NCI-H2196 (cell line): ENCODE results near the gene OSBP2.

Experiments used
- DNase-seq: peaks from one replicate; lab custom pipeline; 2025; ENCODE audit not compliant: unreplicated experiment; lab: John Stamatoyannopoulos, UW

Gene OSBP2

DNA sequence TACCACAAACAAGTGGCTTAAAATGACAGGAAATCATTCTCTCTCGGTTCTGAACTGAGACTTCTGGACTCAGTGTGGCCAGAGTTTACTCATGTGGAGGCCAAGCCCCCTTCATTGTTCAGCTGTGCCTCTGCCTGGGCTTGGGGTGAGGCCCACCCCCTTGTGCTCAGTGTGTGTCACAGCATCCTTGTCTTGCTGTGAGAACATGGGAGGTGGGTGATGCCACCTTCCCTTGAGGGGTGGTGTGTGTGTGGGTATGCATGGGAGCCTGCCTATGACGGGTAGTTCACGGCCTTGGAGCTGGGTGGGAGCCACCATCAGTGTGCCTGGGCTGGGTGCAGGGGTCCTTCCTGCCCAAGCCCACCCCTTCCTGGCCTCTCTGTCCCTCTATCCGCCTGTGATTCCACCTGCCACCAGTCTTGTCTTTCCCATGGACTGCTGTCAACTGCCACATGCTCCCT, 172.2 kb downstream of the OSBP2 start:
- DNase-seq = no peak

- DNase-seq = no peak
Observed at GRCh38 chr22:30867746-30868662, 173.3 kb downstream of the OSBP2 start.

GRCh38 chr22:30868663-30869385, 174.2 kb downstream of the OSBP2 start:
- DNase-seq = no peak

DNA sequence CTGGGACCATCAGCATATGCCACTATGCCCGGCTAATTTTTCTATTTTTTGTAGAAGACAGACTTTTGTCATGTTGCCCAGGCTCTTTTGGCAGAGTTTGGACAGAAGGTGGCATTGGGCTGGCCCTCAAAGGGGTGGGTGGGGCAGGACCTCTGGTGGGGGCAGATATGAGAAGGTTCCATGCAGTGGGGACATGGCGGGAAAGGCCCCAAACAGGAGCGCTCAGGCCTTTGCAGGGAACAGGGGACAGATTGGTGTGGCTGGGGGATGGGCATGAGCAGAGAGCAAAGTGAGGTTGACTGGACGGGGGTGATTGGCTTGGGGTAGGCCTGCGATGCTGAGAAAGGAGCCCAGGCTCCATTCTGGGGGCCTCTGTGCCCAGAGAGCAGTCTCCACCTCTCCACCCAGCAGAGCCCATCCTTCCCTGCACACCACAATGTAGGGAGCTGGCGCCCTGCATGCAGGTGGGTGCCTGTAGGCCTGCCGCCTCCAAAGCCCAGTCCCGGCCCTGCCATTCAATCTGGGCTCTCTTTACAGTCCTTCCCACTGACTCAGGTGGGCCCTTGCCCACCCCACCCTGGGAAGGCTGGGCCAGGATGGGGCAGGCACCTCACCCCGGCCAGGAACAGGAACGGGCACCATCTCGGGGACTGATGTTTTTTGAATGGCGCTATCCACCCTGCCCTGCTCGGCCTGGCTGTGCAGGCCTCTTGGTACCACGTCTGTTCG, 175.2 kb downstream of the OSBP2 start:
- no peak for DNase-seq

DNA sequence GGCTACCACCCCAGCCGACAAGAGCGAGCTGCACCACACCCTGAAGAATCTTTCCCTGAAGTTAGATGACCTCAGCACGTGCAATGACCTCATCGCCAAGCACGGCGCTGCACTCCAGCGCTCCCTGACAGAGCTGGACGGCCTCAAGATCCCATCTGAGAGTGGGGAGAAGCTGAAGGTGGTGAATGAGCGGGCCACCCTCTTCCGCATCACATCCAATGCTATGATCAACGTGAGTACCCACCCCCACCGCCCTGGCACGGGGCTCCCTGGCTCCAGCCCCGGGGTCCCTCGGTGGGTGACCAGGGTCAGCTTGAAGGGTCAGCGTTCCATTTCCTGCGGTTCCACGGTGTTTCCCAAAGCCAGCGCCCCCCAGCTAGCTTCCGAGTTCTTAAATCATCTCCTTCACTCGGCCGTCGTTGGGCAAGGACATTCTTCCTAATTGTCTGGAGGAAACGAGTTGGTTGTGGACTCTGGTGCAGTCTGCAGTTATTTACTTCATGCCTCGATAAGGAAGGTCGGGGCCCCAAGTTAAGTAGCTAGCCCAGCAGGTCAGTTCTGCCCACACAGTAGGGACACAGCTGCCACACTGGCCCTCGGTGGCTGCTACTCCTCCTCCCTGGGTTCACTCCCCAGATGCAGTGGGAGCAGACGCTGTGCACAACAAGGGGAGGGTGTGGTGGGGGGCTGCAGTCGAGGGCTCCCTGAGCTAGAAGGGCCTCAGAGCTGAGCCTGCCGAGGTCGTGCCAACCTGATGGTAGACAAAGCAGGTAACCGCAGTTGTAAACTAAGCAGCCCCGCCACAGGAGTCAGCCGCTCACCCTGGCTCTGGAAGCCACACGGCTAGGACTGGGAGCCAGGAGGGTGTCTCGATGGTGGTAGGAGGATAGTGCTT, 176.0 kb downstream of the OSBP2 start:
- no peak for DNase-seq

- DNase-seq = no peak
Observed at GRCh38 chr22:30871391-30872284, 177.0 kb downstream of the OSBP2 start.

DNA sequence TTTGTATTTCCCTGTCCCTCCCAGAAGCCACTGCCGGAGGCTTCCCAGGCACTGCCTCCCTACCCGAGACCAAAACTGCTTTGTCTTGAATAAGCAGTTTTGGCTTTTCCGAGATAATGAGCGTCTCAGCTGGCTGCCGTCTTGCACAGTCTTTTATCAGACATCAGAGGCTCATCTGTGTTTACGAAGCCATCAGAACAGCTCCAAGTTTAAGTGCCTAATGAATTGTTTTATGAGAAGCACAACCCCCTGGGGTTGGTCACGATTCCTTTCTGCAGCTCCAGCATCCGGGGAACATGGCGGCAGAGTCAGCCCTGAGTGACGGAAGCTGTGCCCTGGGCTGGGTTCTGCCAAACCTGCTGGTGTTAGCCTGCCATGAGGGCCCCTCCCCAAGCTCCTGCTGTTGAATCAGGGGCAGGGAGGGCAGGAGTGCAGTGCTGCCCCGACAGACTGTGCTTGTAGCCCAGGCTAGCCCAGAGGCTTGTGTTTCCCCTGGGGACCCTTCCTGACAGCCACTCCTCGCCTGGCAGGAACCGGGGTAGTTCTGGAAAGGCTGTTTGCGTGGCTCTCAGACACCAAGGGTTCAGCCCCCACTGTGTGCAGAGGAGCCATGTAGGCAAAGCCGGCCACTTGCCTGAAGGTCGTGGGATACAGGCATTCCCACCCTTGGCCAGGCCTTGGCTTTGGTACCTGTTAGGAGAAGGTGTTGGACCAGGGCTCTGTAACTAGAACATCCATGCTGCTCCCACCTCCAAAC, 177.8 kb downstream of the OSBP2 start:
- no peak for DNase-seq

- DNase-seq = no peak
Observed at GRCh38 chr22:30873086-30873650, 178.5 kb downstream of the OSBP2 start.

DNA sequence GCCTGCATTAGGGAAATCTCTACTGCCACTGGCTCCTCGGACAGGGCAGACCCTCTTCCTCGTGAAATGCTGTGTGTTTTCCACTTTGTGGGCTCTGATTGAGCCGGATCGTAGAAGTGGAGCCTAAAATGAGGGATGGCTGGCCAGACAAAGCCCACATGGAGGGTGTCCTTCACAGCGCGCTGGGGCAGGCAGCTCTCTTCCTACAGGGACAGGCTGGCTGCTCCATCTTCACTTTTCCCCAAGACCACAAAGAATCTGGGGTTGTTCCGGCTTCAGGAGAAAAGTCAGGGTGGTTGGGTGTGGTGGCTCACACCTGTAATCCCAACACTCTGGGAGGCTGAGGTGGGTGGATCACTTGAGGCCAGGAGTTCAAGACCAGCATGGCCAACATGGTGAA, 179.0 kb downstream of the OSBP2 start:
- no peak for DNase-seq

GRCh38 chr22:30874431-30875370, 180.0 kb downstream of the OSBP2 start:
- DNase-seq = no peak

- DNase-seq = no peak
Observed at GRCh38 chr22:30875481-30876215, 181.0 kb downstream of the OSBP2 start.

- DNase-seq = no peak
Observed at GRCh38 chr22:30876221-30876751, 181.6 kb downstream of the OSBP2 start.

DNA sequence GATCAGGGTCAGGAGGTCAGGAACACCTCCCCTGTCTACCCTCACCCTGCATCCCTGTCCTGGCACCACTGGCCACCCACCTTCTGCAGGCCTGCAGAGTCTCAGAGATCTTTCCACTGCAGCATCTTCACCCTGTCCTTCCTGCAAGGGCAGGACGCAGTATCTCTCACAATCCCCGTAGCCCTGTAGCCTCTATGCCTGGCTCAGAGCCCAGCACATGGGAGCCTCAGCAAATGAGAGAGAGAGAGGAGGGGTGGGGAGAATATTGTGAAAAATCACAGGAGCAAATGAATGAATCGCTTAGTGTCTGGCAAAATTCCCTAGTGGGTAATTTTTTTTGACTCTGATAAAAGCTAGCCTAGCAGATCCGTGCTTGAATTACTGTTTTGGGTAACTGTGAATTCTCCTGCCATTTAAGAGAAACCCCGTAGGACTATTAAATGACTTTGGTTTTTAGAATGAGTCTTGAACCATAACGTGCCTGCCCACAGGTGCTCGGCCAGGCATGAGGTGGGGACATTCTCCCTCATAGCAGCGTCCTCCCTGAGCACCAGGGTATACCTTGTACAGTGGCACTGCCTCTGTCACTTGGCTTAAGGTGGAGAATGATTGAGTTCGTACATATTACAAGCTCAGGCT, 182.4 kb downstream of the OSBP2 start:
- DNase-seq = no peak

GRCh38 chr22:30877662-30878515, 183.2 kb downstream of the OSBP2 start:
- DNase-seq = no peak
